LNCAP (cell line): ENCODE data around the gene ANKRD27.

ENCODE experiments used
- CTCF ChIP-seq: fragments of 450-650 bp; IDR thresholded peaks from 2 replicates; pipeline ENCODE4 v1.5.1; 2017; ENCODE audit warnings: mild to moderate bottlenecking

ANKRD27 gene

DNA sequence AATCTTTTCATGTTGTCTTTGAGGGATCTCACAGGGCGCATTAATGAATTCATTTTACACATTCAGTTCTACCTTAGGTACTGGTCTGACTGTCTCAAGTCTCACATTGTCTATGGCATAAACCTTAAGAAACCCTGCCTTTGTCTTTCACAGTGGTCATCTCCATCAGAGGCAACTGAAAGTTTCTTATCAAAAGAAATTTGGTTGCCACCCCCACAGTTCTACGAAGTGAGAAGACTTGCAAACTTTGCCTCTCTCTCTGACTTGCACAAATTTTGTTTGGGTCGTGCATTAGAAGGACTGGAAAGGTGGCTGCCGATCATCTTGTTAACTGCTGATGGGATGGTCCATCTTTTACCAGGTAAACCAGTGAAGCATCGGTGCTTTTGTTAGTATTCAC is 34.1 kb upstream of the ANKRD27 start:
- TF ChIP-seq CTCF = no peak

DNA sequence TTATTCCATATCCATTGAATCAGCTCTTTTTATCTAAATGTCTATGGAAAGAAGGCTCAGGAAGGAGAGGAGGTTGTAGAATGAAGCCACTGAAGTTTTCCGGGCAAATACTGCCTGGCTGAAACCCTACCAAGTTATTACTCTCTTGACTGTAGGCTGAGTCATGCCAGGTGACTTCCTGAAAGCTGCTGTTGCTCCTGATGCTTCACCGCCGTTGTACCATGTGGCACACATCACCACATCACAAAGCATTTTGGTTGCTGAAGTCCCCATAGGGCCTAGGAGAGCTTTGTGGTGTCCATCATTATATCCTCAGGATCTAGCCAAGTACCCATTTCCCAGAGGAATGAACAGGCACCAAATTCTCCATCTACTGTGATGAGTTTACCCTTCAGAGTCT is 33.5 kb upstream of the ANKRD27 start:
- no peak for TF ChIP-seq CTCF

DNA sequence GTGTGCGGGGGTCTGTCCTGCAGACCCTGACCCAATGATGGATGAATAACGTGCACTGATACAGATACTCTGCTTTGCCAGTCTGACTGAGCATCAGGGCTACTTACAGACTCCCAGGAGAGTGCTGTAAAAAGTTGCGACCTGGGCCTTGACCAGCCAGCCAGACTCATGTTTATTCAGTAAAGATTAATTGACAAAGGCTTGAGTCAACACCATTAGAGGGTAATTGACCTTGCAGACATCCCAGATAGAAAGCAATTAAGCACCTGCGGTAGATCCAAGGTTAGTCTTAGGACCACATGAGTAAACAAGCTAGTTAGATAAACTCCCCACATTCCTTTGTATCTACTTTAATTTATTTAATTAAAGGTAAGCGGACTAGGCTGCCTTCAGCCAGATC is 27.0 kb upstream of the ANKRD27 start:
- no peak for TF ChIP-seq CTCF

DNA sequence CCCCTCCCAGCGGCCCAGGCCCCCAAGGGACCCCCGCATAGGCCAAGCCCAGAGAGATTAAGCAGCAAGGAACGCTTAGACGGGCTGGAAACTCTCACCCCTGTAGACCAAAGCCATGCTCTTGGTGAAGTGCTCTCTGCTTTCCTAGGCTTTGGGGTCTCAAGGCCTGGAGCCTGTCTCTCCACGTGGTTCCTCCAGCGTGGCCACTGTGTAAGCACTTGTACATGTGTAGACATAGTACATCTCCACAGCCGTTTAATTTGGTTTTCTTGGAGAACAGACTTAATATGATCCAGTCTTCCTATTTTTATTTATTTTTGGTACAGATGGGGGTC is 17.7 kb upstream of the ANKRD27 start:
- no peak for TF ChIP-seq CTCF

- no peak for TF ChIP-seq CTCF
Observed at GRCh38 chr19:32691952-32692726, 17.2 kb upstream of the ANKRD27 start.

- no peak for TF ChIP-seq CTCF
Observed at GRCh38 chr19:32691291-32691951, 16.4 kb upstream of the ANKRD27 start, which contains the start of gene NUDT19. TSS of gene NUDT19 (plus strand) at chr19:32691821. CDS start at chr19:32691961, 140 bp downstream.

DNA sequence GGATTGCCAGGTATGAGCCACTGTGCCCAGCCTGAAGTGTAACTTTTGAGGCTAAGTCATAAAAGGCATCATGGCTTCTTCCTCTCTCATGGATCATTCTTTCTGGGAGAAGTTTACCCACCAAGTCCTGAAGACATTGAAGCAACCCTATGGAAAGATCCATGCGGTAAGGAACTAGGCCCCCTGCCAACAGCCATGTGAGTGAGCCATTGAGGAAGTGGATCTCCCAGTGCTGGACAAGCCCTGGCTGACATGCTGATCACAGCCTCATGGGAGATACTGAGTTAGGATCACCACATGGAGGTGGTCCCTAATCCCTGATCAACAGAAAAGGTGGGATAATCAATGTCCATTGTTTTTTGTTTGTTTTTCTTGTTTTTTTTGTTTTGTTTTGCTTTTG is 13.3 kb upstream of the ANKRD27 start:
- TF ChIP-seq CTCF = no peak
